Caco-2 (cell line): ENCODE results near the gene EWSR1. TPM values are rescaled to one million over a fixed set of nuclear protein-coding genes. Genes with fewer than 3 reads are reported as not detected.

ENCODE experiments used
- BruUV-seq: library from RNA; stranded (reverse); fragments of 400-500 nt; replicated peaks from 2 replicates; lab custom pipeline; 2021; lab: Mats Ljungman, UMichigan
- CTCF ChIA-PET: fragments of 300-600 bp; sonication (Branson Sonifier 250); formaldehyde crosslinking; loops from one replicate; lab custom pipeline; 2022; ENCODE audit warnings: antibody characterized with exemption; lab: Charles Lee
- POLR2A ChIA-PET: fragments of 300-600 bp; sonication (Branson Sonifier 250); formaldehyde crosslinking; loops from one replicate; lab custom pipeline; 2022; ENCODE audit warnings: antibody characterized with exemption; lab: Charles Lee
- DNase-seq, 2 experiments: peaks; one replicate each; pipeline versions ENCODE4 v3.0.0 to v3.0.0-alpha.2; 2020 to 2022
- H3K27me3 ChIP-seq: replicated peaks from 2 replicates; pipeline ENCODE4 v1.6.0; 2011; ENCODE audit warnings: low read length; ENCODE audit not compliant: control insufficient read depth, insufficient read depth
- H3K36me3 ChIP-seq: 2 replicates; pipeline ENCODE4 v1.5.1; 2011; ENCODE audit warnings: low read length; ENCODE audit not compliant: control insufficient read depth, insufficient read depth
- H3K4me1 ChIP-seq: fragments of 250-450 bp; sonication (Bioruptor Pico); 2 replicates; pipeline ENCODE4 v1.5.1; 2020; ENCODE audit warnings: mild to moderate bottlenecking
- H3K4me3 ChIP-seq: 2 replicates; pipeline ENCODE4 v1.5.1; 2011; ENCODE audit warnings: low read depth, mild to moderate bottlenecking, control low read depth, low read length
- H3K9me3 ChIP-seq: fragments of 250-450 bp; sonication (Bioruptor Pico); 2 replicates; pipeline ENCODE4 v1.5.1; 2020; ENCODE audit warnings: mild to moderate bottlenecking, moderate library complexity
- H3K27ac Mint-ChIP-seq: one replicate; pipeline ENCODE4 v1.8.0; 2022; ENCODE audit warnings: mixed read lengths; ENCODE audit not compliant: unreplicated experiment
- H3K27me3 Mint-ChIP-seq: one replicate; pipeline ENCODE4 v1.8.0; 2022; ENCODE audit warnings: mixed read lengths; ENCODE audit not compliant: insufficient read depth, unreplicated experiment
- H3K36me3 Mint-ChIP-seq: one replicate; pipeline ENCODE4 v1.8.0; 2022; ENCODE audit warnings: mild to moderate bottlenecking, mixed read lengths; ENCODE audit not compliant: insufficient read depth, unreplicated experiment
- H3K4me1 Mint-ChIP-seq: one replicate; pipeline ENCODE4 v1.8.0; 2022; ENCODE audit warnings: low read depth, mixed read lengths; ENCODE audit not compliant: unreplicated experiment
- H3K4me3 Mint-ChIP-seq: one replicate; pipeline ENCODE4 v1.8.0; 2022; ENCODE audit warnings: mild to moderate bottlenecking, moderate library complexity, mixed read lengths; ENCODE audit not compliant: unreplicated experiment
- H3K9me3 Mint-ChIP-seq: one replicate; pipeline ENCODE4 v1.8.0; 2022; ENCODE audit warnings: mixed read lengths; ENCODE audit not compliant: unreplicated experiment
- intact Hi-C: fragments of 100-400 bp; cut with micrococcal nuclease; formaldehyde crosslinking; loops from one replicate; pipeline ENCODE4 v1.10.0; 2022; ENCODE audit not compliant: unreplicated experiment
- total RNA-seq: library from RNA; stranded (reverse); gene quantifications from 2 replicates; pipeline ENCODE4 v1.2.3, GENCODE V29; 2022
- TF ChIP-seq, protein P1 (sequence below), 2 experiments: fragments of 200-600 bp in 1 of 2; IDR thresholded peaks; 1 replicate in 1 of 2; 2 replicates in 1 of 2; pipeline versions ENCODE4 v1.5.1 to v1.8.0; 2011 to 2022; ENCODE audit warnings: antibody characterized with exemption in 1 of 2, control low read depth in 1 of 2, inconsistent platforms in 1 of 2, low read depth in 1 of 2, low read length in 1 of 2, mild to moderate bottlenecking in 1 of 2, moderate library complexity in 1 of 2; ENCODE audit not compliant: insufficient read depth in 1 of 2, severe bottlenecking in 1 of 2, unreplicated experiment in 1 of 2

The EWSR1 gene
- total RNA-seq, 1 experiment from 2014 or later, result 358 TPM

DNA sequence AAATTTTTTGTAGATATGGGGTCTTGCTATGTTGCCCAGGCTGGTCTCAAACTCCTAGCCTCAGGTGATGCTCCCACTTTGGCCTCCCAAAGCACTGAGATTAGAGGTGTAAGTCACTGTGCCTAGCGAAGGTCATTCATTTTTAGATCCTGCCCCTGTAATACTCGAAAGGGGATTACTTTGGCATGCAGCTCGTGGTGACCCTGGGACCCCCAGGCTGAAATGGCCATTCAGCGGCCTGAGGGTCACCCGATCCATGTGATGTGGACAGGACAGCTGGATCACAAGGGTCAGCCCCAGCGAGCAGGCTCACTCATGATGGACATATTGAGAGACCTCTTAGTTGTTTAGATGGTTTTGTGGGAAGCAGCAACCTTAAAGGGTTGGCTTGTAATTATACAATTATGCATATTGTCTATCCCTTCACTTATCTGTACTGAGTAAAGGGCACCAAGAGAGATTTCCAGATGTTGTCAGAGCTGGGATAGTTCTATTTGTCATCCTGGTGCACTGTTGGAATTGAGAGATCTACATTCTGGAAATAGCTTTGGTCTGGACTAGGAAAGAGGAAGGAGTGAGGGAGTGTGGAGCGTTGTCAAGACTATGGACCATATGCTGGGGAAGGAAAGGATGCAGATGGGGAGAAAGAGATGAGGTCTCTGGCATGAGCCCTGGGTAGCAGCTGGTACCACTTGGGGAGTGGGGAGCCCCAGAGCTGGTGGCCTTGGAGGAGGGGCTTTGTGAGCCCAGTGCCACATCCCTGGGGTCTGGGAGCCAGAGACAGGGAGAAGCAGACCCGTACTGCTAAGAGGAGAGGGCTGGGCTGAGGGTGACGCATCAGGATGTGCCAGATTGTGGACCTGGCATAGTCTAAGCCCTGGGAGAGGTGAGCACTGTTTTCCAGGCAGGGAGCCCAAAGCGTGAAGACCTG, 15.8 kb upstream of the EWSR1 start:
- intact Hi-C loops, result no loop called here
- H3K27ac Mint-ChIP-seq, result no peak overlapping the region
- H3K4me3 Mint-ChIP-seq, result no peak overlapping the region
- TF ChIP-seq, protein P1, sequence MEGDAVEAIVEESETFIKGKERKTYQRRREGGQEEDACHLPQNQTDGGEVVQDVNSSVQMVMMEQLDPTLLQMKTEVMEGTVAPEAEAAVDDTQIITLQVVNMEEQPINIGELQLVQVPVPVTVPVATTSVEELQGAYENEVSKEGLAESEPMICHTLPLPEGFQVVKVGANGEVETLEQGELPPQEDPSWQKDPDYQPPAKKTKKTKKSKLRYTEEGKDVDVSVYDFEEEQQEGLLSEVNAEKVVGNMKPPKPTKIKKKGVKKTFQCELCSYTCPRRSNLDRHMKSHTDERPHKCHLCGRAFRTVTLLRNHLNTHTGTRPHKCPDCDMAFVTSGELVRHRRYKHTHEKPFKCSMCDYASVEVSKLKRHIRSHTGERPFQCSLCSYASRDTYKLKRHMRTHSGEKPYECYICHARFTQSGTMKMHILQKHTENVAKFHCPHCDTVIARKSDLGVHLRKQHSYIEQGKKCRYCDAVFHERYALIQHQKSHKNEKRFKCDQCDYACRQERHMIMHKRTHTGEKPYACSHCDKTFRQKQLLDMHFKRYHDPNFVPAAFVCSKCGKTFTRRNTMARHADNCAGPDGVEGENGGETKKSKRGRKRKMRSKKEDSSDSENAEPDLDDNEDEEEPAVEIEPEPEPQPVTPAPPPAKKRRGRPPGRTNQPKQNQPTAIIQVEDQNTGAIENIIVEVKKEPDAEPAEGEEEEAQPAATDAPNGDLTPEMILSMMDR (IDR thresholded peaks at IDR 0.05; ENCODE audit: insufficient read depth in 1 of 2, low read depth in 1 of 2, low read length in 1 of 2, severe bottlenecking in 1 of 2, unreplicated experiment in 1 of 2), result no peak
- no peaks in the 10 kb centered on the region for H3K36me3 Mint-ChIP-seq
- H3K9me3 ChIP-seq, result no peaks in the 10 kb centered on the region
- BruUV-seq, result no TSS peak
- no peaks in the 10 kb centered on the region for H3K27me3 ChIP-seq
- H3K4me1 Mint-ChIP-seq, result no peaks in the 10 kb centered on the region
- no peak overlapping the region for H3K4me3 ChIP-seq
- no peaks in the 10 kb centered on the region for H3K27me3 Mint-ChIP-seq
- H3K36me3 ChIP-seq, result no peaks in the 10 kb centered on the region
- no peaks in the 10 kb centered on the region for H3K4me1 ChIP-seq
- no peak for DNase-seq
- H3K9me3 Mint-ChIP-seq, result no peaks in the 10 kb centered on the region
- ChIA-PET CTCF (no interaction called here), POLR2A (no interaction called here)

DNA sequence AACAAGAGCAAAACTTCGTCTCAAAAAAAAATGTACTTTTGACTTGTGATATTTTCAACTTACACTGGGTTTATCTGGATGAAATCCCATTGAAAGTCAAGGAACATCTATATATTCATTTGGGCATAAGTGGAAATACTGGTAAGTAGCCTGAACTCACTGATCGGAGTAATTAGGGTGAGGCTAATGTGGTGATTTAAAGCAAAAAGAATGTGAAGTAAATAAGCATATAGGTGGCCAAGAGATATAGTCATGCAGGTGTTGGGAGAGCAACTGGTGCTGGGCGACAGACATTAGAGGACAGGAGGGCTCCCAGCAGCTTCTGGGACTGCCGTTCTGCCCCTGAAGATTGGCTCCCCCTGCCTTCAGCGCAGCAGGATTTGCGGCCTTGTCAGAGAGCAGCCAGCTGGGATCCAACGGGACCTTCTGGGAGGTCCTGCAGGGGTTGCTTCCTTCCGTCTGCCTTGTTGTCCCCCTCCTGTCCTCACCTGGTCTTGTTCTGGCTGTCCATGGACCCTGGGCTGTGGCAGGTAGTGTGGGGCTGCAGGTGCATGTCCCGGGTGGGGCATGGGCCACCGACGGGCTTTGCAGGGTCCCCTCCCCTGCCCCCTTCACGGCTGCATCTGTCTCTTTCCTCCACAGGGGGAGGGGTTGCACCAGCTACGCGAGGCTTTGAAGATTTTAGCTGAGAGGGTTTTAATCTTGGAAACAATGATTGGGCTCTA, 14.3 kb upstream of the EWSR1 start:
- intact Hi-C loops, result no loop called here
- ChIA-PET CTCF (no interaction called here), POLR2A (no interaction called here)
- DNase-seq, result no peak
- Histone ChIP-seq H3K36me3 (no peaks in the 10 kb centered on the region), H3K4me1 (no peaks in the 10 kb centered on the region), H3K9me3 (no peaks in the 10 kb centered on the region), H3K27me3 (no peaks in the 10 kb centered on the region), H3K4me3 (no peak overlapping the region)
- no peak overlapping the region for H3K4me3 Mint-ChIP-seq
- H3K9me3 Mint-ChIP-seq, result no peaks in the 10 kb centered on the region
- TF ChIP-seq, protein P1 (IDR thresholded peaks at IDR 0.05; ENCODE audit: insufficient read depth in 1 of 2, low read depth in 1 of 2, low read length in 1 of 2, severe bottlenecking in 1 of 2, unreplicated experiment in 1 of 2), result no peak
- BruUV-seq, result no TSS peak
- H3K27me3 Mint-ChIP-seq, result no peaks in the 10 kb centered on the region
- H3K4me1 Mint-ChIP-seq, result no peaks in the 10 kb centered on the region
- H3K27ac Mint-ChIP-seq, result no peak overlapping the region
- H3K36me3 Mint-ChIP-seq, result no peaks in the 10 kb centered on the region

DNA sequence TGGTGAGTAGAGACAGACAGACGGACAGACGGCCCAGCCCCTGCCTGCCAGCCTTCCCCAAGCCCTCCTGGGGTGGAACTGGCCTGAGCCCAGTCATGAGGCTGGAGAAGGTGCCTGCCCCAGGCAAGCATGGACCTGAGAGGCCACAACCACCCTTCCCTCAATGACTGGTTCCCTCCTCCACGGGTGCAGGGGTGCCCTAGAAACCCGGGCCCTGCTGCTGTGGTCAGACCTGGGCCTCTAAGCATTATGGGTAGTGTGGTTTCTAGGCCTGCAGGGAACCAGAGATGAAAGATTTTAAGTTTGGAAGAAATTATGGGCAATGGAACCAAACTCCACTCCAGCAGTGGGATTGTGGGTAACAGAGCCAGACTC, 13.8 kb upstream of the EWSR1 start:
- intact Hi-C loops, result no loop called here
- H3K4me3 ChIP-seq, result no peak overlapping the region
- Mint-ChIP-seq H3K27ac (no peak overlapping the region), H3K4me1 (no peaks in the 10 kb centered on the region), H3K4me3 (no peak overlapping the region), H3K27me3 (no peaks in the 10 kb centered on the region), H3K36me3 (no peaks in the 10 kb centered on the region), H3K9me3 (no peaks in the 10 kb centered on the region)
- H3K36me3 ChIP-seq, result no peaks in the 10 kb centered on the region
- no TSS peak for BruUV-seq
- H3K9me3 ChIP-seq, result no peaks in the 10 kb centered on the region
- DNase-seq, result no peak
- no peaks in the 10 kb centered on the region for H3K27me3 ChIP-seq
- POLR2A ChIA-PET, result no interaction called here
- H3K4me1 ChIP-seq, result no peaks in the 10 kb centered on the region
- TF ChIP-seq, protein P1 (IDR thresholded peaks at IDR 0.05; ENCODE audit: insufficient read depth in 1 of 2, low read depth in 1 of 2, low read length in 1 of 2, severe bottlenecking in 1 of 2, unreplicated experiment in 1 of 2), result no peak
- CTCF ChIA-PET, result no interaction called here
